Glutamatergic neuron (in vitro differentiated cells): ENCODE results near the gene PDLIM1. TPM values are rescaled to one million over a fixed set of nuclear protein-coding genes. Genes with fewer than 3 reads are reported as not detected.

Source experiments
- DNase-seq: peaks from one replicate; pipeline ENCODE4 v3.0.0; 2022
- H3K27ac Mint-ChIP-seq: one replicate; pipeline ENCODE4 v1.8.0; 2020; ENCODE audit warnings: mild to moderate bottlenecking, mixed read lengths, inconsistent platforms; ENCODE audit not compliant: unreplicated experiment
- H3K27me3 Mint-ChIP-seq: one replicate; pipeline ENCODE4 v1.8.0; 2020; ENCODE audit warnings: mild to moderate bottlenecking, moderate library complexity, mixed read lengths, inconsistent platforms; ENCODE audit not compliant: unreplicated experiment
- H3K36me3 Mint-ChIP-seq: one replicate; pipeline ENCODE4 v1.8.0; 2020; ENCODE audit warnings: mild to moderate bottlenecking, mixed read lengths, inconsistent platforms; ENCODE audit not compliant: unreplicated experiment
- H3K4me1 Mint-ChIP-seq: one replicate; pipeline ENCODE4 v1.8.0; 2020; ENCODE audit warnings: mild to moderate bottlenecking, low read depth, mixed read lengths, inconsistent platforms; ENCODE audit not compliant: unreplicated experiment
- H3K4me3 Mint-ChIP-seq: one replicate; pipeline ENCODE4 v1.8.0; 2020; ENCODE audit warnings: mild to moderate bottlenecking, mixed read lengths, inconsistent platforms; ENCODE audit not compliant: unreplicated experiment
- H3K9me3 Mint-ChIP-seq: one replicate; pipeline ENCODE4 v1.8.0; 2020; ENCODE audit warnings: mild to moderate bottlenecking, moderate library complexity, mixed read lengths, inconsistent platforms; ENCODE audit not compliant: unreplicated experiment
- total RNA-seq: library from RNA; stranded (reverse); fragmentation: NEBNext Ultra II Directional; extraction: Animal tissue kit (Norgen Biotek cat#: 25700); gene quantifications from one replicate; pipeline ENCODE4 v1.2.1, GENCODE V29; 2021; ENCODE audit not compliant: unreplicated experiment
- TF ChIP-seq, protein P1 (sequence below): fragments of 200-600 bp; sonication (generic); IDR thresholded peaks from one replicate; pipeline ENCODE4 v1.5.0; 2021; ENCODE audit not compliant: partially characterized antibody, unreplicated experiment

Gene PDLIM1
- total RNA-seq, 1 donor from 2014 or later = 6.4 TPM

- Mint-ChIP-seq H3K4me1 (no peaks in the 10 kb centered on the region), H3K36me3 (no peaks in the 10 kb centered on the region), H3K4me3 (no peak overlapping the region), H3K9me3 (no peaks in the 10 kb centered on the region), H3K27ac (no peak overlapping the region), H3K27me3 (no peaks in the 10 kb centered on the region)
- TF ChIP-seq, protein P1, sequence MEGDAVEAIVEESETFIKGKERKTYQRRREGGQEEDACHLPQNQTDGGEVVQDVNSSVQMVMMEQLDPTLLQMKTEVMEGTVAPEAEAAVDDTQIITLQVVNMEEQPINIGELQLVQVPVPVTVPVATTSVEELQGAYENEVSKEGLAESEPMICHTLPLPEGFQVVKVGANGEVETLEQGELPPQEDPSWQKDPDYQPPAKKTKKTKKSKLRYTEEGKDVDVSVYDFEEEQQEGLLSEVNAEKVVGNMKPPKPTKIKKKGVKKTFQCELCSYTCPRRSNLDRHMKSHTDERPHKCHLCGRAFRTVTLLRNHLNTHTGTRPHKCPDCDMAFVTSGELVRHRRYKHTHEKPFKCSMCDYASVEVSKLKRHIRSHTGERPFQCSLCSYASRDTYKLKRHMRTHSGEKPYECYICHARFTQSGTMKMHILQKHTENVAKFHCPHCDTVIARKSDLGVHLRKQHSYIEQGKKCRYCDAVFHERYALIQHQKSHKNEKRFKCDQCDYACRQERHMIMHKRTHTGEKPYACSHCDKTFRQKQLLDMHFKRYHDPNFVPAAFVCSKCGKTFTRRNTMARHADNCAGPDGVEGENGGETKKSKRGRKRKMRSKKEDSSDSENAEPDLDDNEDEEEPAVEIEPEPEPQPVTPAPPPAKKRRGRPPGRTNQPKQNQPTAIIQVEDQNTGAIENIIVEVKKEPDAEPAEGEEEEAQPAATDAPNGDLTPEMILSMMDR = no peak
- no peak for DNase-seq
These were observed 41.3 kb downstream of the PDLIM1 start for GRCh38 chr10:95249467-95249866.

GRCh38 chr10:95248989-95249388, 41.8 kb downstream of the PDLIM1 start:
- H3K9me3 Mint-ChIP-seq = no peaks in the 10 kb centered on the region
- DNase-seq = no peak
- no peaks in the 10 kb centered on the region for H3K36me3 Mint-ChIP-seq
- no peaks in the 10 kb centered on the region for H3K4me1 Mint-ChIP-seq
- H3K27me3 Mint-ChIP-seq = no peaks in the 10 kb centered on the region
- TF ChIP-seq, protein P1 = no peak
- no peak overlapping the region for H3K27ac Mint-ChIP-seq
- H3K4me3 Mint-ChIP-seq = no peak overlapping the region

DNA sequence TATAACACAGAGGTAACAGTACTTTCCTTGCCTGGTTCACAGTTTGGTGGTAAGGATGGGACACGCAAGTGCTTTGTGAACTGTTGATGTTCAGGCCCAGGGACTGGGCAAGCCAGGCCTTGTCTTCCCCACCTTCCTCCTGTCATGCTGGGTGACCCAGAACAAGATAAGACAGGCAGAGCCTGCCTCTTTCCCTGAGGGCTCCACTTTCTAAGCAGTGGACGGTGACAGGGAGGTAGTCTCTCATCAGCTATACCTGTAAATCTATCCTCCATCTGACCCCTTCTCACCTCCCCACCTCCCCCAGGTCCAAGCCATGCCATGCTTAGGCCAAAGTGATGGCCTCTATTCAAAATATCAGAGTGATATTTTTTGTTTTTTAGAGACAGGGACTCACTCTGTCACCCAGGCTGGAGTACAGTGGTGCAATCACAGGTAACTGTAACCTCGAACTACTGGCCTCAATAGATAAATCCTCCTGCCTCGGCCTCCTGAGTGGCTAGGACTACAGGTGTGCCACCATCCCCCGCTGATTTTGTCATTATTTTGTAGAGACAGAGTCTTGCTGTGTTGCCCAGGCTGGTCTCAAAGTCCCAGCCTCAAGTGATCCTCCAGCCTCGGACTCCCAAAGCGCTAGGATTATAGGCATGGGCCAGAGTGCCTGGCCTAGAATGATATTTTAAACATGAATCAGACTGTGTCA, 42.8 kb downstream of the PDLIM1 start:
- H3K9me3 Mint-ChIP-seq = no peaks in the 10 kb centered on the region
- H3K4me1 Mint-ChIP-seq = no peaks in the 10 kb centered on the region
- DNase-seq = no peak
- no peak overlapping the region for H3K27ac Mint-ChIP-seq
- H3K36me3 Mint-ChIP-seq = no peaks in the 10 kb centered on the region
- TF ChIP-seq, protein P1 = no peak
- no peak overlapping the region for H3K4me3 Mint-ChIP-seq
- H3K27me3 Mint-ChIP-seq = no peaks in the 10 kb centered on the region

DNA sequence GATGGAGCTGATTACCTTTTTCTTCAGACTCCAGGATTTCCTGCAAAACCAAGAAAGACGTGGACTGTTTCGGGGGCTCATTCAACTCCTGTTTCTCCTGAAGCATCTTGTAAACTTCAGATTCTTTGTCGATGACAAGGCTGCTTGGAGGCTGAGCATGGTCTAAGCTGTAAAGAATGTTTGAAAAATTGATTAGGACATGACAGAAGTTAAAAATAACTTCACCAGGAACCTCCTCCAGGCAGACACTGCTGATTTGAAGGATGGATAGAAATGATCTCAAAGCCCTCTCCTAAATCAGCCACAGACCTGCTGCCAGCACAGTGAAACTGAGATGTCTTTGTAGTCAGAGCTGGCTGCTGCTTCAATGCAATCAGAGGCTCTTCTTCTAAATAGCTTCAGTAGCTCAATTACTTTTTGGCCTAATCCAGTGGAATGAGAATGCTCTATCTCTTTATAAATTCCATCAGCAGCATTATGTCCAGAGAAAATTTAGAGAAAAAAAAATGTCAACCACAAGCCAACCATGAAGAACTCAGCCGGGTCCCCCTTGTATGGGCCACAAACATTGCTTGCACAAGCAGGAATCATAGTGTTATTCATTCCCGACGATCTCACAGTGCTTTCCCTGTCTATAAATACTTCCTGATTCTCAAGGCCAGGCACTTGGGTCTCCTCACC, 43.5 kb downstream of the PDLIM1 start:
- no peak overlapping the region for H3K4me3 Mint-ChIP-seq
- H3K9me3 Mint-ChIP-seq = no peaks in the 10 kb centered on the region
- TF ChIP-seq, protein P1 = no peak
- H3K27ac Mint-ChIP-seq = no peak overlapping the region
- H3K4me1 Mint-ChIP-seq = no peaks in the 10 kb centered on the region
- no peaks in the 10 kb centered on the region for H3K27me3 Mint-ChIP-seq
- DNase-seq = no peak
- H3K36me3 Mint-ChIP-seq = no peaks in the 10 kb centered on the region

- no peak overlapping the region for H3K4me3 Mint-ChIP-seq
- H3K9me3 Mint-ChIP-seq = no peaks in the 10 kb centered on the region
- TF ChIP-seq, protein P1 = peak; percentile 93
- peak; percentile 83 for DNase-seq
- no peaks in the 10 kb centered on the region for H3K27me3 Mint-ChIP-seq
- H3K4me1 Mint-ChIP-seq = no peaks in the 10 kb centered on the region
- no peaks in the 10 kb centered on the region for H3K36me3 Mint-ChIP-seq
- no peak overlapping the region for H3K27ac Mint-ChIP-seq
These were observed 44.2 kb downstream of the PDLIM1 start for GRCh38 chr10:95246582-95247051.
